ENCODE measurements around the gene MOB3B.
A peak's percentile ranks its signal among the peaks of the same experiment; 100 is the strongest.

The MOB3B gene

DNA sequence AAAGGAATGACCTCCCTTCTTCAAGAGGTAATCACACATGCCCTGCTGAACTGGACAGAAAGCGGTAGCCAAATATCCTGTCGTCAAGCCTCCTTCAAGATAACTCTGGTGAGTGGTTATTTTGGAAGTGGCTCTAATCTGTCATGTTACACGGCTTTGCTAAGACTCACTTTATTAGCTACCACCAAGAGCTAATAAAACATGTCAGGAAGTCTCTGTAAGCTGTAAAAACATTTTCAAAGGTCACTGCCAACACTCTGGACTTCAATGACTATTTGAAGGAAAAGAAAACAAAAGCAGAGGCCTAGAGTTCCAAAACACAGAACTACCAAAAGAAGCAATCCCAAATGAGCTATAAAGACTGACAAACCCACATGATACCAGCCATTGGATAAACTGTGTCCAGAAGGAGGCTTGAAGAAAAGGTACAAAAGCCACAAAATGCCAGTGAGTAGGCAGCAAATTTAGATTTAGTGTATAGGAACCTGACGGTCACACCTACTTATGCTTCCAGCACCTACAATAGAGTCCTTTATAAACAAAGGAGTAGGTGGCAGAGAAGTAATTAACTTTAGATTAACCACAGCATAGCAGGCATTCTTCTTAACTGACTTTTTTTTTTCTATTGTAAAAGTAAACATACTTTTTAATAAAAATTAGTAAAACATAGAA, 135.3 kb downstream of the MOB3B start:
- DNase-seq, result no peak

DNA sequence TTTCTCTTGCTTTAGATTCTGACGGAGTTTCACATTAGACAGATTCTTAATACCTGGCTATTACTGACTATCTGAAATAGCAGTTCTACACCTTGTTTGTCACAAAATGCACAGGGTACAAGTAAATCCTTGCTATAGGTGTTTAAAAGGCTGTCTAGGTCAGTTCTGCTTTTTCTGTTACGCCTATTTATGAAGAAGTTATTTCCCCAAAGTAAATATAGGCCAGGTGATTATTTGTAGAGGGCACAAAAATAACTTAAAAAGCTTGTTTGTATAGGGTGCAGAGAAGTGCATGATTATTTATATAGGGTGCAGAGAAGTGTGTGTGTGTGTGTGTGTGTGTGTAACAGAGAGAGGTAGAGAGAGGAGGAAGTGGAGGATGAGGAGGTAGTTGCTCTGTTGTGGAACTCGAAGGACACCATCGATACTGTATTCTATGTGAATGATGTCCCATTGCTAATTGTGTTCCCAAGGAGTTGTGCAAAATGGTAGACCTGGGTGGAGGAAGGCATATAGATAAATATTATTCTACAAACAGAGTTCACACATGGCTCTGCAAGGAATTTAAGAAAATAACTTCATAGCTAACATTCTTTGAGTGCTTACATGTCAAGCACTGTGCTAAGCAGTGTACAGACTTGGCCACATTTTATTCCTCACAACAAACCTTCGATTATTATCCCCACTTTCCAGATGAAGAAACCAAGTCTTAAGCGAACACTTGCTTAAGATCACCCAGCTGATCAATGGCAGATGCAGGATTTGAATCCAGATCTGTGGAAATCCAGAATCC, 136.4 kb downstream of the MOB3B start:
- no peak for DNase-seq

- DNase-seq, result no peak
Observed at GRCh38 chr9:27392451-27392850, 137.2 kb downstream of the MOB3B start.

DNA sequence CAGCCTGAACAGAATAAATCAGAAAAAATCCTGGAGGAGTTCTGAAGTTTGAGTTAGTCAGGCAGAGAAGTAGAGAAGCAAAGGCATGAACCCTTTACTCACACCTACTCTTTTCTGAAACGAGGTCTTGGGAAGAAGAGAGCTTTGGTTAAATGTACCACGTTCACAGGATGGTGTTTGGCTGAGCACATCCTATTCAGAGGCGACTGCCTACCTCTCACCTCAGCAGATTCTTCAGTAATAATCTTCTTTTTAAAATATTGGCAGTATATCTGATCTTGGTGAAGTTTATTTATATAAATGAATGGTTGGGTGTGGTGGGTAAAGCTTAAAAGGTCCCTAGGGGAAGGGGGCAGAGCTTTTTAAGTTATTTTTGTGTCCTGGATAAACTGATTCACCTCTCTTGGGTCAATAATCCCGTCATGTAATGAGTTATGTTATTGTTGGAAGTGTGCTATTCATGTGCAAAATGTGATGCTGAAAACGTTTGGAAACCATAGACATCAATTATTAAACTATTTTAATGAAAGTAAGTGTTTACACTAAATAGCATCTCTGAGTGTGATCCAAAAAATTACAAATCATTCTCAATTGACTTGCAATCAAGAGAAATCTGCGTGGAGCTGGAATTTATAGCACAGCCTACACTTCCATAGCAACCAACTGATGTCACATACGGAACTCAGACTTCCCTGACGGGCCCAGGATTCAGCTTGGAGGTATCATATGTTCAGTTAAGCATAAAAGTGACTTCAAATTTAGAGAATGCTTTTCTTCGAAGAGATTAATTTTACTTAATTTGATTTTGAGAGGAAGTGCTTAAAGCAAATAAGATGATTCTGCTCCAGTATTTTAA, 138.3 kb downstream of the MOB3B start:
- peak in 12 of 56 donors; percentile 13 to 65 (median 36) for DNase-seq

GRCh38 chr9:27388150-27388549, 141.5 kb downstream of the MOB3B start:
- DNase-seq, result no peak

DNA sequence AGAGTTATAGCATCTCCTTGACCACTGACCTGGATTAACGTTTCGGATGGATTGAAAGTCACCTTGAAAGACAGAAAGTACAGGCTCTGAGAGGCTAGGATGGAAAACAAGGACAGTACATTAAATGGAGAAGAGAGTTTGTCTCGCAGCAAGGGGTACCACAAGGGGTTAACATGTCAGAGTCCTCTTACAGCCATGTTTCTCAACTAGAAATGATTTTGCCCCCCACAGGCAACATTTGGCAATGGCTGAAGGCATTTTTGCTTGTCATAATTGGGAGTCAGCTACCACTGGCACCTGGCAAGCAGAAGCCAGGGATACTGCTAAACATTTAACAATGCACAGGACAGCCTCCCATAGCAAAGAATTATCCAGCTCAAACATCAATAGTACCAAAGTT, 141.9 kb downstream of the MOB3B start:
- no peak for DNase-seq

DNA sequence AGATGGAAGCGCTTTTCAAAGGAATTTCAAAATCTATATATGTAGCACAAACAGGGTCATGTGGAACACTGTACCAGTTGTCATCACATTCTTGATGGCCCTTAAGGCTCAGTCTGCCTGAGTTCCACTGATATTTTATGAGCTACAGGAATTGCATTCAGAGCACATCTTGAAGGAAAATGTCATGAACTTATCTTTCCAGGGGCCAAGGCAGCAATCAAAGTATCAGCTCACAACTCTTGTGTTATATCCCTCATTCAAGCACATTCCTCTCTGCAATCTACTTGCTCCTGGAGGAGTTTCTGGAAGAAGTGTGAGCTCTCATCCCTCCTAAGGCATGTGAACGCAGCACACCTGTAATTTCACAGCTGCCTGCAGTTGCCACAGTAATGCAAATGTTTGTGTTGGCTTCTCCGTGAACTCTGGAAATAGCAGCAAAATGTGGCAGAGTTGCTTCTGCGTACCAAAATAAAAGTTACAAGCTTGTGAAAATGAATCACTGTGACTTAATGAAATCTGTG, 143.0 kb downstream of the MOB3B start:
- DNase-seq, result peak in 2 of 56 donors; percentile 21 to 30

DNA sequence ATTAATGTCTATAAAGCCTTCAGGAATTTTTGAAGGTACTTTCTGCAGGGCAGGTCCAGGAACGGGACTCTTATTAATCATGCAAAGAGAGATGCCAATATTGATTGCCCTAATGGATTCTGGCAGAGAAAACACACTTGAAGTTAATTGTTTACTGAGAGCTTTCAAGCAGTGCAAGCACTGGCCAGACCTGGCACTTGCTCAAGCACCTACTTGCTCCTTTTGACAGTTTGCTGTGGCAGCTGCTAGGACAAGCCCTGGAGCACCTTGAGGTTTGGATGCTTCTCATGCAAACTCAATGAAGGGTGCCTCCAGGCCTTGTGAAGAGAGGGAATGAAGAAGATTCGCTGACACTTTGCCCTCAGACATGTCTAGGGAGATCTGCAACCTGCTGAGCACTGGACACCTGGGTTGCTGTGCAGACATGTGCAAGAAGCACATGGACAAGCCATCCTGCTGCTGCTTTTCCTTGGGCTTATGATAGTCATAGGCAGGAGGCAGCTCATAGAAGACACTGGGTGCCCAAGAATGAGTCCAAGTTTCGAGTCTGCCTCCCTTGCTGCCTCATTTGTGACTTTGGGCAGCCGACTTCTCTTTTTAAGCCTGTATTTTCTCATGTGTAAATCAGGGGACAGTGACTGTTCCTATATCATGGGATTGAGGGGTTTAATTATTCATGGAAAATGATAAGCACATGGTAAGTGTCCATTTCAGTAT, 143.8 kb downstream of the MOB3B start:
- no peak for DNase-seq

- no peak for DNase-seq
Observed at GRCh38 chr9:27384262-27385014, 145.2 kb downstream of the MOB3B start.

DNA sequence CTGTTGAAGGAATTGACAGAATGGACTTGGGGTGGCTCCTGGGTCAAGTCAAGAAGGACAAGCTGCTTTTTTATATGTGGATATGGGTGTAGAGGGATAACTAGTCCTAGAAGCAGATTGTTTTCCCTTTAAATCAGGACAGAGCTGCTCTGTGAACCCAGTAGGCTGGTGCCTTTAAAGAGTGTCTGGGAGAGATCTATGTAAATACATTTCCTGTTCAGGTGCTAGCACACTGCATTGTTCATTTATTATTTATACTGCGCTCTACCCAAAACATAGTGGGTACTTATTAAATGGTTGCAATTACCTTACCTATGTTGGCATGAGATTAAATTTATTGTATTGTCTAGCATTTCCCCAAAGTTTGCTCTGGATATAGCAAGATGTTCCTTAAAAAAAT, 146.1 kb downstream of the MOB3B start:
- no peak for DNase-seq

DNA sequence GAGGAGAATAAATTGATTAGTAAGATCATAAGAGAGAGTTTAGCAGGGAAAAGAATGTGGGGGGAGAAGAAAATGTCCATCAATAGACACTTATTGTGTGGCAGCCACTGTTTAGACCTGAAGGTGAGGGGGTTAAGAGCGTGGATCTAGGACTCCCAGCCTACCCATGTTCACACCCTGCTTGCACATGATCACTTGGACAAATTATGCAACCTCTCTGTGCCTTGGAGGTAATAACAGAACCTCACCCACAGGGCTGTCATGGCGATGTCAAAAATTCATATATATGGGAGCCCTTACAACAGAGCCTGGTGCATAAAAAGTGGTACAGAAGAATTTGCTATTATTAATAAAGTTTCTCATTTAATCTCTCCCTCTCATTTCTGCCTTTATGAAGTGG, 146.6 kb downstream of the MOB3B start:
- peak in 2 of 56 donors; percentile 25 to 49 for DNase-seq

GRCh38 chr9:27382308-27382707, 147.3 kb downstream of the MOB3B start:
- no peak for DNase-seq

GRCh38 chr9:27379311-27380251, 150.0 kb downstream of the MOB3B start:
- DNase-seq, result no peak

GRCh38 chr9:27377811-27378456, 151.7 kb downstream of the MOB3B start:
- no peak for DNase-seq

GRCh38 chr9:27377147-27377807, 152.3 kb downstream of the MOB3B start:
- peak in 1 of 56 donors; percentile 35 for DNase-seq

DNA sequence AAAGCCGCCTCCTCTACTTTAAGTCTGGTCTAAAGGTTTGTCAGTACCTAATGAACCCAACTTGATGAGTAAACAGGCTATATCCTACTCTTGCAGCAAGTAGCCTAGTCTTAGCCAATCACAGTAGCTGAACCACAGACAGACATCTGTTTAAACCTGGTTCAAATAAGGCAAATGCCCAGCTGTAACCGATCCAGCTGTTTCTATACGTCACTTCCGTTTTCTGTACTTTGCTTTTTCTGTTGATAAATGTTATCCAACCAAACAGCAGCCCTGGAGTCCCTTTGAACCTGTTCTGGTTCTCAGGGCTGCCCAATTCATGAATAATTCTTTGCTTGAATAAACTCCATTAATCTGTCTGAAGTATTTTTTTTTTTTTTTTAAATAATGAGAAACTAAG, 155.8 kb downstream of the MOB3B start:
- no peak for DNase-seq

DNA sequence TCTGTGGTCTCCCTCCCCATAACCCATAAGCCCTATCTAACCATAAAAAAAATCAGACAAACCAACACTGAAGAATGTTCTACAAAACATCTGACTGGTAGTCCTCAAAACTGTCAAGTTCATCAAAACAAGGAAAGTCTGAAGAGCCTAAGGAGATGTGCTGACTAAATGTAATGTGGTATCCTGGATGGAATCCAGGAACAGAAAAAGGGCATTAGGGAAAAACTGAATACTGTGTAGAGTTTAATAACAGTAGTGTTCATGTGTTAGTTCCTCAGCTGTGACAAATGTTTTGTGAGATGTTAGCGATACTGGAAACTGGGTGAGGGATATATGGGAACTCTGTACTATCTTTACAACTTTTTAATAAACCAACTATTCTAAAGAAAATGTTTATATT, 157.0 kb downstream of the MOB3B start:
- no peak for DNase-seq

DNA sequence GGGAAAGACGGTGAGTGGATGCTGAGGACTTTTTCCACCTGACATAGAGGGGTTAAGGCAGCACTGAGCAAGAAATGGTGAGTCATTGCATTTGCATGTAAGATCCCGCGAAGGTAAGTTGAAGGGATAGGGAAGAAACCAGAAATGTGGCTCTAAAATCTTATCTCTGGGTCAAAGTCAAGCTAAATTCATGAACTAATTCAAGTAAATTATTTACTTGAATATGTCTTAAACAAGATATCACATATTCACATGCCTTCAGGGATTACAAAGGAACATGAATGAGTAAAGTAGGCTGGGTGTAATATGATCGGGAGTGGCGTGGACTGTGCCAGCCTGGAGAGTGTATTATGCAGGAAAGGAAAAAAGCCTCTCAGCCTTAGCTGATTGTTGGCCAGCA, 158.2 kb downstream of the MOB3B start:
- DNase-seq, result no peak
